PFSK-1 (cell line): ENCODE data around the gene LGR5.

Source experiments
- POLR2AphosphoS5 ChIP-seq: IDR thresholded peaks from 2 replicates; pipeline ENCODE4 v1.6.1; 2012; ENCODE audit warnings: low read depth, mild to moderate bottlenecking, control low read depth, low read length, moderate library complexity
- SIN3A ChIP-seq: IDR thresholded peaks from 2 replicates; pipeline ENCODE4 v1.6.1; 2012; ENCODE audit warnings: mild to moderate bottlenecking, low read length, moderate library complexity, borderline replicate concordance; ENCODE audit not compliant: insufficient read depth
- TAF1 ChIP-seq: IDR thresholded peaks from 2 replicates; pipeline ENCODE4 v1.6.1; 2012; ENCODE audit warnings: low read length, control low read depth, borderline replicate concordance; ENCODE audit not compliant: insufficient read depth
- TF ChIP-seq, protein P1 (sequence below), 2 experiments: IDR thresholded peaks; 2 replicates each; pipeline versions ENCODE4 v1.6.1 to v1.8.0; 2011 to 2012; ENCODE audit warnings: low read depth in 2 of 2, low read length in 2 of 2, control low read depth in 1 of 2, inconsistent platforms in 1 of 2, mild to moderate bottlenecking in 1 of 2, moderate library complexity in 1 of 2; ENCODE audit not compliant: insufficient read depth in 1 of 2

DNA sequence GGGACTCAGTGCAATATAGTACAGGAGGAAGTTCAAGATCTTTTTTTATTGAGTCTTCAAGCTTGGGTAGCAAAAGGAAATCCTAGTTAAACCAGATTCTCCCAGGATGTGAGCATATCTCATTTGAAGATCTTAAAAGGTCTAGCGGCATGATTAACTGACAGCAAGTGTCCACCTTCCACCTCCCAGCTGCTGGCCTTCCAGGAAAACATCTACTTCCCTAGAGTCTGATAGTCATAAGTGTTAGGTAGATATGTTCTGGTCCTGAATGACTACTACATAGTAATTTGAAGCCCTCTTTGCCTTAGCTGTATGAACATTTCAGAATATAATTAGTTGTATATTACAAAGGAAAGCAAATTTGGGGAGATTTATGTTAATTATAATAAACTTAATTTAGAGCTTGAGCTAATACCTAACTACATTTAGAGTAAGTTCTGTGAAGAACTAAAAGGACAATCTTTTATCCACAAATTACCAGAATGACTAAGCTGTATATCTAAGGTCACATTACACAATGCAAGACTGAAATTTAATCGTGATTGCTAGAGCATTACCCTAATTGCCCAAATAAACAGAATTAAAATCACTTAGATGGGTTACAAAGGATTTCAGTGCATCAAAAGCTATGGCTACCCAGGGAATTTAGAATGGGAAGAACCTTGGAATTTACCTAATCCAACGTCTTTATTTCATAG lies 9.9 kb downstream of the LGR5 start:
- TF ChIP-seq POLR2AphosphoS5, result no peak
- TF ChIP-seq SIN3A, result no peak
- TF ChIP-seq, protein P1, sequence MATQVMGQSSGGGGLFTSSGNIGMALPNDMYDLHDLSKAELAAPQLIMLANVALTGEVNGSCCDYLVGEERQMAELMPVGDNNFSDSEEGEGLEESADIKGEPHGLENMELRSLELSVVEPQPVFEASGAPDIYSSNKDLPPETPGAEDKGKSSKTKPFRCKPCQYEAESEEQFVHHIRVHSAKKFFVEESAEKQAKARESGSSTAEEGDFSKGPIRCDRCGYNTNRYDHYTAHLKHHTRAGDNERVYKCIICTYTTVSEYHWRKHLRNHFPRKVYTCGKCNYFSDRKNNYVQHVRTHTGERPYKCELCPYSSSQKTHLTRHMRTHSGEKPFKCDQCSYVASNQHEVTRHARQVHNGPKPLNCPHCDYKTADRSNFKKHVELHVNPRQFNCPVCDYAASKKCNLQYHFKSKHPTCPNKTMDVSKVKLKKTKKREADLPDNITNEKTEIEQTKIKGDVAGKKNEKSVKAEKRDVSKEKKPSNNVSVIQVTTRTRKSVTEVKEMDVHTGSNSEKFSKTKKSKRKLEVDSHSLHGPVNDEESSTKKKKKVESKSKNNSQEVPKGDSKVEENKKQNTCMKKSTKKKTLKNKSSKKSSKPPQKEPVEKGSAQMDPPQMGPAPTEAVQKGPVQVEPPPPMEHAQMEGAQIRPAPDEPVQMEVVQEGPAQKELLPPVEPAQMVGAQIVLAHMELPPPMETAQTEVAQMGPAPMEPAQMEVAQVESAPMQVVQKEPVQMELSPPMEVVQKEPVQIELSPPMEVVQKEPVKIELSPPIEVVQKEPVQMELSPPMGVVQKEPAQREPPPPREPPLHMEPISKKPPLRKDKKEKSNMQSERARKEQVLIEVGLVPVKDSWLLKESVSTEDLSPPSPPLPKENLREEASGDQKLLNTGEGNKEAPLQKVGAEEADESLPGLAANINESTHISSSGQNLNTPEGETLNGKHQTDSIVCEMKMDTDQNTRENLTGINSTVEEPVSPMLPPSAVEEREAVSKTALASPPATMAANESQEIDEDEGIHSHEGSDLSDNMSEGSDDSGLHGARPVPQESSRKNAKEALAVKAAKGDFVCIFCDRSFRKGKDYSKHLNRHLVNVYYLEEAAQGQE (IDR thresholded peaks at IDR 0.05; ENCODE audit: insufficient read depth in 1 of 2, low read depth in 2 of 2, low read length in 2 of 2), result no peak
- no peak for TF ChIP-seq TAF1
